HL-60 (cell line): ENCODE measurements around the gene SLC5A6.

Experiments used
- CTCF ChIP-seq: IDR thresholded peaks from one replicate; pipeline ENCODE4 v1.5.1; 2011; ENCODE audit warnings: low read length, control low read depth, inconsistent platforms; ENCODE audit not compliant: insufficient read depth
- REST ChIP-seq: IDR thresholded peaks from 2 replicates; pipeline ENCODE4 v1.6.1; 2012; ENCODE audit warnings: low read depth; ENCODE audit not compliant: insufficient replicate concordance
- SPI1 ChIP-seq: IDR thresholded peaks from 2 replicates; pipeline ENCODE4 v1.6.1; 2012; ENCODE audit warnings: low read depth, mild to moderate bottlenecking, borderline replicate concordance

- TF ChIP-seq CTCF = no peak
- TF ChIP-seq REST = no peak
- TF ChIP-seq SPI1 = no peak
Measured at GRCh38 chr2:27247893-27248292, 35.8 kb upstream of the SLC5A6 start.
